ENCODE data around the gene AHNAK. TPM values are rescaled to one million over a fixed set of nuclear protein-coding genes. Genes with fewer than 3 reads are reported as not detected.

AHNAK gene
- total RNA-seq, 1 donor from 2014 or later: 226 TPM

DNA sequence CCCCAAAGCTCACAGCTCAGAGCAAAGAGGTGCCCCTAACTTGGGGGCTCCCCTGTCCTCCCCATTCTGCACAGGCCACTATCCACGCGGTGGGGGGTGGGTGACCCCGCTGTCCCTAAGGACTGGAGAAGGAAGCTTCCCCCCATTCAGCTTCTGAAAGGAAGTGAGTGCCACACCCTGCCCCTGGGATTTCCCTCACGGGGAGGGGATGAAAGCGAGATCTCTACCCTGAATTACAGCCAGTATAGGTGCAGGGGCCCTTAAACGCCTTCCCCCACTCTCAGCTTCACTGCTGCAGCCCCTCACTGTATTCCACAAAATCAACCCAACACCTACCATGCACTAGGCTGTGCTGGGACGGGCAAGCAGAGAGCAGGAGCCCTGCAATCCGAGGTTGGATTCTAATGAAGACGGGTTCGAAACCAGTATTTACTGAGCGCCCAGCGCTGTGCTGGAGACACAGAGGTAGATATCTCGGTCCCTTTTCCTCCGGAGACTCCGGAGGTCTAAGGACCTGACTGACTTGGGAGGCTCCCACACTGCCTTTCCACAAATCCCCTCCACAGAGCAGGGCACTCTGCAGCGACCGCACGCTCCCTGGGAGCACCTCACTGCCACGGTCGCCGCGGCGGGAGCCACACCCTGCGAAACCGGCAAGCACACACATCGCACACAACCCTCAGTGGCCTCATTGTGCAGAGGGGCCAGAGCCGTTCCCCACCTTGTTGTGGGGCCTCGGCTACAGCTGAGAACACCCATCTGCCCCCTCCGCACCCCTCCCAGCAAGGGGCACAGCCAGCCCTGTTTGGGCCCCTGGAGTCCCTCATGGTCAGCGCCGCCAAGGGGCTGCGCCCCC lies 1.8 kb downstream of the AHNAK start:
- Histone ChIP-seq H3K36me3 (ENCODE audit: control insufficient read depth, insufficient read depth, low read length) (no peaks in the 10 kb centered on the region), H3K4me3 (ENCODE audit: low read depth, low read length) (peak overlapping the region; percentile 95), H3K27me3 (ENCODE audit: control insufficient read depth, insufficient read depth, low read length) (no peaks in the 10 kb centered on the region)
- TF ChIP-seq, protein P1, sequence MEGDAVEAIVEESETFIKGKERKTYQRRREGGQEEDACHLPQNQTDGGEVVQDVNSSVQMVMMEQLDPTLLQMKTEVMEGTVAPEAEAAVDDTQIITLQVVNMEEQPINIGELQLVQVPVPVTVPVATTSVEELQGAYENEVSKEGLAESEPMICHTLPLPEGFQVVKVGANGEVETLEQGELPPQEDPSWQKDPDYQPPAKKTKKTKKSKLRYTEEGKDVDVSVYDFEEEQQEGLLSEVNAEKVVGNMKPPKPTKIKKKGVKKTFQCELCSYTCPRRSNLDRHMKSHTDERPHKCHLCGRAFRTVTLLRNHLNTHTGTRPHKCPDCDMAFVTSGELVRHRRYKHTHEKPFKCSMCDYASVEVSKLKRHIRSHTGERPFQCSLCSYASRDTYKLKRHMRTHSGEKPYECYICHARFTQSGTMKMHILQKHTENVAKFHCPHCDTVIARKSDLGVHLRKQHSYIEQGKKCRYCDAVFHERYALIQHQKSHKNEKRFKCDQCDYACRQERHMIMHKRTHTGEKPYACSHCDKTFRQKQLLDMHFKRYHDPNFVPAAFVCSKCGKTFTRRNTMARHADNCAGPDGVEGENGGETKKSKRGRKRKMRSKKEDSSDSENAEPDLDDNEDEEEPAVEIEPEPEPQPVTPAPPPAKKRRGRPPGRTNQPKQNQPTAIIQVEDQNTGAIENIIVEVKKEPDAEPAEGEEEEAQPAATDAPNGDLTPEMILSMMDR (IDR thresholded peaks at IDR 0.05; ENCODE audit: insufficient read depth, low read length, poor library complexity, severe bottlenecking): no peak
- DNase-seq (ENCODE audit: low read depth): no peak

DNA sequence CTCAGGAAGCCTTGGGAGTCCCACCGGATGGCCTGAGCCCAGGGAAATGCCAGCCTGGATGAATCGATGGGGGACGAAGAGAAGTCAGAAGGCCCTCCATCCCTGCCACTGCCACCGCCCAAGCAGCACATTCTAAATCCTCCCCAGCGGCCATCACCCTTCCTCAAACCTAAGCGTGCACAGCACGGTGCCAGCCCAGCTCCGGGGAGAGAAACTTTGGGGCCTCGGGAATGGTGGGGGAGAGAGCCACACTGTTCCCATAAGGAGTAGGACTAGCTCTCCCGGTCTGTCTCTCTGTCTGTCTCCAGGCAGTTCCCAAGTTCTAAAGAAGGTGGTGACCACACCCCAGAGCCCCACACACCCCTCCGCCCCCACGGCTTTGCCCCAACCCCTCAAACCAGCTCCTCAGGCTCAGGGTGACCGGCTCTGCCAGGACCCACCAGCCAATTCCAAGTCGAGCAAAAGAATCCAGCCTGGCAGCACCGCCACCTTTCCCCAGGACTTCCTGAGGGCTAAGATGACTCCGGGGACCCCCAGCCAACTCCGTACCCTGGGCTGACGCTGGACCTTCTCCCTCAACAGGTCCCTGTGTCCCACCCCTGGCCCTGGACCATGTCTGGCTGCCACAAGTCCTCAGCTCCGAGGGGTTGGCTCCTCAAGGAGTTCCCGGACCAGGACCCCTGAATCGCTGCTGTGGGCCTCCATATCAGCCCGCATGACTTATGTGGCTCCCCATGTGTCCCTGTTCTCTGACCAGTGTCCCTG lies 2.7 kb downstream of the AHNAK start:
- TF ChIP-seq, protein P1 (IDR thresholded peaks at IDR 0.05; ENCODE audit: insufficient read depth, low read length, poor library complexity, severe bottlenecking): no peak
- Histone ChIP-seq H3K27me3 (ENCODE audit: control insufficient read depth, insufficient read depth, low read length) (no peaks in the 10 kb centered on the region), H3K4me3 (ENCODE audit: low read depth, low read length) (peak overlapping the region; percentile 95), H3K36me3 (ENCODE audit: control insufficient read depth, insufficient read depth, low read length) (no peaks in the 10 kb centered on the region)
- no peak for DNase-seq (ENCODE audit: low read depth)

DNA sequence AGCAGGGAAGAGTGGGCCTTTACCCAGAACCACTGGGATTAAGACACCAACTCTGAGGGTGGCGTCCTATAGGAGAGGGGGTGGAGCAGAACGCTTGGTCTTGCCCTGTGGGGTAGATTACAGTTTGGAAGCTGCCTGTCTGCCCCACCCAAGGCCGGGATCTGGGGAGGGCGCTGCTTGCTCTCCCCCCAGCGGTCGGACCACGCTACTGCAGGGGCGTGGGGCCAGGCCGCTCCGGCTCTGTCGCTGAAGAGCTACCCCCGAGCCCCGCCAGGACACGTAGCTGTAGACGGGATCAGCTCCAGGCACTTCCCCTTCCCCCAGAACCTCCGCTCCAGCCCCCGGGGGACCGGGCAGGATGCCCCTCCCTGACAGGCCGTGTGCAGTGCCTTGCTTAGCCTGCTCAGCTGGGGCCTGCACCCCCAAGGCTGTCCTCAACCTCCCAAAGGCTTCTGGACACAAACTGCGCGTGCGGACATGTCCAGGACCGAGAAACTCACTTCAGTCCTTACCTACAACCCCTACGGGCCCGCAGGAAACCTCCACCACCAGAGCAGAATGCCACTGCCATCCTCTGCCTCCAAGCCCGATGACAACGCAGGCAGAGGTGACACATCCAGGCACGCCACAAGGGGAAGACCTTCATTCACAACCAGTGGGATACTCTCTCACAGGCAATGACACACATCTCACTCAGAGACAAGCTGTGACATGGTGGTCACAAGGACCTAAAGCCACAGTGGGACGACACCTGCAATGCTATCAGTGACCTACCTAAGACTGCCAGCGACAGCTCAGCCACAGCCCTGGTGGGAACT lies 3.6 kb downstream of the AHNAK start:
- no peaks in the 10 kb centered on the region for H3K27me3 ChIP-seq (ENCODE audit: control insufficient read depth, insufficient read depth, low read length)
- peak overlapping the region; percentile 95 for H3K4me3 ChIP-seq (ENCODE audit: low read depth, low read length)
- no peaks in the 10 kb centered on the region for H3K36me3 ChIP-seq (ENCODE audit: control insufficient read depth, insufficient read depth, low read length)
- DNase-seq (ENCODE audit: low read depth): no peak
- TF ChIP-seq, protein P1 (IDR thresholded peaks at IDR 0.05; ENCODE audit: insufficient read depth, low read length, poor library complexity, severe bottlenecking): peak; percentile 99

DNA sequence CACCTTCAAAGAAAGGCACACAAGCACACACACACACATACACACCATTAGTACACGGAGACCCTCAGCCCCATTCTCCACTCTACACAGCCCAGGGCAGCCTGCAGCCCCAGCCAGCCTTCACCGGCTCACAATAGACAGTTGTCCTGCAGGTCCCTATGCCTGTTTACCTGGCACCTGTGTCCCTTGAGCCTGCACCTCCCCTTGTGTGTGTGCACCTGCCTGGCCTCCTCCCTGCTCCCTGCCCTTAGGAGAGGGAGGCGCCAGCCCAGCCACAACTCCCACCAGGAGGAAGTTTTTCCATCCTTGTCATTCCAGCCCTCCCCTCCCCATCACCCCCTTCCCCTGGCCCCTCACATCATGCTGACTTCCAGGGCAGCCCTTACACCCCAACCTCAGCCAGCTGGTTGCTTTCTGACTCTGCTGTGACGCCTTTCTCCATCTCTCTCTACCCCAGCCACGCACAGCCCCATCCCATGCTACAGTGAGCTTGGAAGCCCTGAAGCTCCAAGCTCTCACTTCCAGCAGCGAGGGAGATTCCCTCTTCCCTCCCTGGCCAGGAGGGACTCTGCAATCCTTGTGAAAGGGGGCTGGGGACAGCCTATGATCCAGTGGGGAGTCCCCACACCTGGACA lies 4.4 kb downstream of the AHNAK start:
- H3K4me3 ChIP-seq (ENCODE audit: low read depth, low read length): peak overlapping the region; percentile 95
- H3K36me3 ChIP-seq (ENCODE audit: control insufficient read depth, insufficient read depth, low read length): no peaks in the 10 kb centered on the region
- TF ChIP-seq, protein P1 (IDR thresholded peaks at IDR 0.05; ENCODE audit: insufficient read depth, low read length, poor library complexity, severe bottlenecking): no peak
- DNase-seq (ENCODE audit: low read depth): no peak
- no peaks in the 10 kb centered on the region for H3K27me3 ChIP-seq (ENCODE audit: control insufficient read depth, insufficient read depth, low read length)

Data from kidney epithelial cell (primary cell).